Measurements from ENCODE around the gene SMLR1.

GRCh38 chr6:130815200-130816071 lies 11.8 kb upstream of the SMLR1 start:
- TF ChIP-seq EZH2 (IDR thresholded peaks at IDR 0.05; ENCODE audit: insufficient read depth, poor library complexity, severe bottlenecking), result no peak
- no peak for TF ChIP-seq EZH2phosphoT487 (IDR thresholded peaks at IDR 0.05; ENCODE audit: insufficient read depth, low read depth)
